ENCODE data around the gene MID1. TPM values are rescaled to one million over a fixed set of nuclear protein-coding genes. Genes with fewer than 3 reads are reported as not detected.

The MID1 gene
- total RNA-seq, 1 experiment from 2014 or later: 32.4 TPM

- Histone ChIP-seq H3K4me3 (ENCODE audit: low read depth in 2 of 2, low read length in 2 of 2) (no peak overlapping the region), H3K4me1 (ENCODE audit: control insufficient read depth, insufficient read depth, low read length) (no peaks in the 10 kb centered on the region), H3K27ac (ENCODE audit: low read length) (no peak overlapping the region), H3K9me3 (ENCODE audit: control insufficient read depth, insufficient read depth, low read depth, low read length) (no peaks in the 10 kb centered on the region), H3K36me3 (ENCODE audit: control insufficient read depth, insufficient read depth, low read length) (no peaks in the 10 kb centered on the region), H3K27me3 (ENCODE audit: control insufficient read depth, insufficient read depth, low read length) (no peaks in the 10 kb centered on the region)
- ChIA-PET POLR2A (no interaction called here), CTCF (no interaction called here)
- intact Hi-C loops (cut with micrococcal nuclease; ENCODE audit: unreplicated experiment) (no loop called here), in situ Hi-C loops (cut with HindIII; ENCODE audit: low pct_unique_long_range_greater_than_20kb, low sequenced_read_pairs) (no loop called here)
- DNase-seq (ENCODE audit: low read depth, low spot score): no peak
- ATAC-seq: no peak
- no peak for TF ChIP-seq TCF7L2 (IDR thresholded peaks at IDR 0.05; ENCODE audit: low read depth, low read length)
- no peak for TF ChIP-seq CTCF (IDR thresholded peaks at IDR 0.05)
- TF ChIP-seq, protein P1, sequence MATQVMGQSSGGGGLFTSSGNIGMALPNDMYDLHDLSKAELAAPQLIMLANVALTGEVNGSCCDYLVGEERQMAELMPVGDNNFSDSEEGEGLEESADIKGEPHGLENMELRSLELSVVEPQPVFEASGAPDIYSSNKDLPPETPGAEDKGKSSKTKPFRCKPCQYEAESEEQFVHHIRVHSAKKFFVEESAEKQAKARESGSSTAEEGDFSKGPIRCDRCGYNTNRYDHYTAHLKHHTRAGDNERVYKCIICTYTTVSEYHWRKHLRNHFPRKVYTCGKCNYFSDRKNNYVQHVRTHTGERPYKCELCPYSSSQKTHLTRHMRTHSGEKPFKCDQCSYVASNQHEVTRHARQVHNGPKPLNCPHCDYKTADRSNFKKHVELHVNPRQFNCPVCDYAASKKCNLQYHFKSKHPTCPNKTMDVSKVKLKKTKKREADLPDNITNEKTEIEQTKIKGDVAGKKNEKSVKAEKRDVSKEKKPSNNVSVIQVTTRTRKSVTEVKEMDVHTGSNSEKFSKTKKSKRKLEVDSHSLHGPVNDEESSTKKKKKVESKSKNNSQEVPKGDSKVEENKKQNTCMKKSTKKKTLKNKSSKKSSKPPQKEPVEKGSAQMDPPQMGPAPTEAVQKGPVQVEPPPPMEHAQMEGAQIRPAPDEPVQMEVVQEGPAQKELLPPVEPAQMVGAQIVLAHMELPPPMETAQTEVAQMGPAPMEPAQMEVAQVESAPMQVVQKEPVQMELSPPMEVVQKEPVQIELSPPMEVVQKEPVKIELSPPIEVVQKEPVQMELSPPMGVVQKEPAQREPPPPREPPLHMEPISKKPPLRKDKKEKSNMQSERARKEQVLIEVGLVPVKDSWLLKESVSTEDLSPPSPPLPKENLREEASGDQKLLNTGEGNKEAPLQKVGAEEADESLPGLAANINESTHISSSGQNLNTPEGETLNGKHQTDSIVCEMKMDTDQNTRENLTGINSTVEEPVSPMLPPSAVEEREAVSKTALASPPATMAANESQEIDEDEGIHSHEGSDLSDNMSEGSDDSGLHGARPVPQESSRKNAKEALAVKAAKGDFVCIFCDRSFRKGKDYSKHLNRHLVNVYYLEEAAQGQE (IDR thresholded peaks at IDR 0.05; ENCODE audit: insufficient read depth in 1 of 2, low read depth in 2 of 2, low read length in 1 of 2): no peak
- no peak for TF ChIP-seq POLR2AphosphoS5 (IDR thresholded peaks at IDR 0.05; ENCODE audit: low read depth, low read length)
- no peak for TF ChIP-seq SIN3A (IDR thresholded peaks at IDR 0.05; ENCODE audit: borderline replicate concordance, insufficient read depth, low read depth, low read length)
- BruUV-seq (replicated peaks): no TSS peak
These were observed 224.7 kb downstream of the MID1 start for GRCh38 chrX:10395643-10396042.
